K562 (cell line): ENCODE measurements around the gene DAAM1.

Experiments used
- NR2C2 ChIP-seq, 2 experiments: fragments of 200-800 bp in 1 of 2; sonication (Bioruptor generic) in 1 of 2; sonication (generic) in 1 of 2; formaldehyde crosslinking in 1 of 2; IDR thresholded peaks; 2 replicates each; pipeline versions ENCODE4 v1.6.1 to v1.8.0; 2016 to 2022; ENCODE audit warnings: mild to moderate bottlenecking in 1 of 2, missing compliant biosample characterization in 1 of 2, missing genetic modification characterization in 1 of 2, missing genetic modification reagents in 1 of 2
- TF ChIP-seq, protein P1 (sequence below), 3 experiments: IDR thresholded peaks in 2 of 3; conservative IDR thresholded peaks in 1 of 3; 2 replicates each; pipeline ENCODE4 v1.5.1; 2011 to 2012; ENCODE audit warnings: low read length in 3 of 3, mild to moderate bottlenecking in 3 of 3, control low read depth in 2 of 3, improper control_type of control experiment in 1 of 3, inconsistent platforms in 1 of 3, low read depth in 1 of 3, mixed read lengths in 1 of 3, moderate library complexity in 1 of 3; ENCODE audit not compliant: insufficient read depth in 2 of 3
- TF ChIP-seq, protein P2 (sequence below): fragments of 250-450 bp; sonication (Bioruptor Pico); IDR thresholded peaks from 2 replicates; pipeline ENCODE4 v1.4.0; 2020; ENCODE audit warnings: borderline replicate concordance

DNA sequence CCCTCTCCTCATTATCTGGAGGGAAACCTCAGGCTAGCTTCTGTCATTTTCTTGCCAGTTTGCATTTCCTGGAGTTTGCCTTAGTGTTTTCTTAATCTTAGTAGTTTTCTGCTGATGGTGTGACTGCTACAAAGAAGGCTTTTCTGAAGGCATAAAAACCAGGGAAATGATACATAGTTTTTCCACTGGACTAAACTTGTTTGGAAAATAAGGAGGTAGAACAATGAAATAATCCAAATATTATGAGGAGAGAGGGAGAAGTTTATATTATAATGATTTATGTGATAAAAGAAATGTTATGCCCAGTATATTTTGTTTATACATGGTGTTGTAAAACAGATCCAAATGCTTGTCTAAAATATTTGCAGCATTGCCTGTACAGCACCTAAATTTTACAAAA lies 22.2 kb downstream of the DAAM1 start:
- TF ChIP-seq NR2C2 (CRISPR knock-in tag; IDR thresholded peaks at IDR 0.05): no peak
- no peak for TF ChIP-seq NR2C2 (tag; IDR thresholded peaks at IDR 0.05)
- TF ChIP-seq, protein P1, sequence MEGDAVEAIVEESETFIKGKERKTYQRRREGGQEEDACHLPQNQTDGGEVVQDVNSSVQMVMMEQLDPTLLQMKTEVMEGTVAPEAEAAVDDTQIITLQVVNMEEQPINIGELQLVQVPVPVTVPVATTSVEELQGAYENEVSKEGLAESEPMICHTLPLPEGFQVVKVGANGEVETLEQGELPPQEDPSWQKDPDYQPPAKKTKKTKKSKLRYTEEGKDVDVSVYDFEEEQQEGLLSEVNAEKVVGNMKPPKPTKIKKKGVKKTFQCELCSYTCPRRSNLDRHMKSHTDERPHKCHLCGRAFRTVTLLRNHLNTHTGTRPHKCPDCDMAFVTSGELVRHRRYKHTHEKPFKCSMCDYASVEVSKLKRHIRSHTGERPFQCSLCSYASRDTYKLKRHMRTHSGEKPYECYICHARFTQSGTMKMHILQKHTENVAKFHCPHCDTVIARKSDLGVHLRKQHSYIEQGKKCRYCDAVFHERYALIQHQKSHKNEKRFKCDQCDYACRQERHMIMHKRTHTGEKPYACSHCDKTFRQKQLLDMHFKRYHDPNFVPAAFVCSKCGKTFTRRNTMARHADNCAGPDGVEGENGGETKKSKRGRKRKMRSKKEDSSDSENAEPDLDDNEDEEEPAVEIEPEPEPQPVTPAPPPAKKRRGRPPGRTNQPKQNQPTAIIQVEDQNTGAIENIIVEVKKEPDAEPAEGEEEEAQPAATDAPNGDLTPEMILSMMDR (IDR thresholded peaks at IDR 0.05 in 2 of 3, conservative IDR thresholded peaks at IDR 0.05 in 1 of 3; ENCODE audit: insufficient read depth in 2 of 3, low read depth in 1 of 3, low read length in 3 of 3): no peak
- TF ChIP-seq, protein P2, sequence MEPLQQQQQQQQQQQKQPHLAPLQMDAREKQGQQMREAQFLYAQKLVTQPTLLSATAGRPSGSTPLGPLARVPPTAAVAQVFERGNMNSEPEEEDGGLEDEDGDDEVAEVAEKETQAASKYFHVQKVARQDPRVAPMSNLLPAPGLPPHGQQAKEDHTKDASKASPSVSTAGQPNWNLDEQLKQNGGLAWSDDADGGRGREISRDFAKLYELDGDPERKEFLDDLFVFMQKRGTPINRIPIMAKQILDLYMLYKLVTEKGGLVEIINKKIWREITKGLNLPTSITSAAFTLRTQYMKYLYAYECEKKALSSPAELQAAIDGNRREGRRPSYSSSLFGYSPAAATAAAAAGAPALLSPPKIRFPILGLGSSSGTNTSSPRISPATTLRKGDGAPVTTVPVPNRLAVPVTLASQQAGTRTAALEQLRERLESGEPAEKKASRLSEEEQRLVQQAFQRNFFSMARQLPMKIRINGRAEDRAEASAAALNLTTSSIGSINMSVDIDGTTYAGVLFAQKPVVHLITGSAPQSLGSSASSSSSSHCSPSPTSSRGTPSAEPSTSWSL (CRISPR knock-in tag): no peak
